GM21528 (cell line): Measurements from ENCODE around the gene MITF.

Experiments
- ATAC-seq: cut with Tn5 transposase; IDR thresholded peaks from one replicate; pipeline ENCODE4 v1.9.1; 2021; ENCODE audit warnings: mild to moderate bottlenecking, moderate library complexity; ENCODE audit not compliant: unreplicated experiment, low FRiP score

MITF gene

GRCh38 chr3:69868841-69869420 lies 129.7 kb downstream of the MITF start:
- no peak for ATAC-seq

- ATAC-seq, result no peak
Observed at GRCh38 chr3:69869643-69870042, 130.4 kb downstream of the MITF start.

GRCh38 chr3:69871251-69871650 lies 132.0 kb downstream of the MITF start:
- ATAC-seq, result no peak

DNA sequence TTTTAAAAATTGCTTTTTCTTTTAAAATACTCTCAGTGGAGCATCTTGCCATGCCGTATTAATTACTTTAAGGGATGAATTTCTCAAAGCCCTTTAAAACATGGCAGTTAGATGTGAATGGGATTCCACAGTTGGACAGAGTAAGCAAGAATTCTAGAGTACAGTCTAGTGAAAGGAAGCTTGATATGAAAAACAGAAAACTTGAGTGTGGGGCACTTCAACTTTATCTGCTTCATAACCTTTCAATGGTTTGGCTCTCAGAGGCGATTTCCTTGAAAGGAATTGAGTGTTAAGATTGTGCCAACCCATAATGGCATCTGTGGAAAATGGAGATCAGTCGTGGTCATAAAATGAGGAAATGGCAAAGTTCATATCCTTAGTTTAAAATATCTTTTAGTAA lies 132.6 kb downstream of the MITF start:
- ATAC-seq, result no peak

DNA sequence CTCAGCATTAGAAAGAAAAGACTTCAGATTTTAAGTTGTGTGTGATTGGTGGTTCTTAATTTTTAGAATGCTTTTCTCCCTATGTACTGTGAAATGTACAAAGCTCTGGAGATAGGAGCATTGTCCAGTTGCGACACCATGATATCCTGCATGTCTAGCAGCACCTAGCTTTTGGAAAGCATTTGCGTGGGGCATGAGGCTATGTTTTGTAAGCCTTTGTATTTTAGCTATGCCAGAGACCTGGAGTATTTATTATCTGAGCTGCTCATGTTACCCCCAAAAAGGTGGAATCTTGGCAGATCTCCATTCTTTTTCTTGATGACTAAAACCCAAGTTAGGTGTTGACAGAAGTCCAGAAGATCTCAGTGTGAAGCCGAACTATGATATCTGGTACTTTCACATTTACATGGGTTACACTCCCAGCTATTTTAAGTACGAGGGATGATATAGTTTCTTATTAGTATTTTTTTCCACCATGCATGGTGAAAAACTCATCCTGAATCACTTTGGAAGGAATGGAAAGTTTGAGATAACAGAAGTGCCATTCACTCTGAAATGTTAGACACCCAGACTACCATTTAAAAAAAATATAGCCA lies 133.6 kb downstream of the MITF start:
- ATAC-seq, result no peak

DNA sequence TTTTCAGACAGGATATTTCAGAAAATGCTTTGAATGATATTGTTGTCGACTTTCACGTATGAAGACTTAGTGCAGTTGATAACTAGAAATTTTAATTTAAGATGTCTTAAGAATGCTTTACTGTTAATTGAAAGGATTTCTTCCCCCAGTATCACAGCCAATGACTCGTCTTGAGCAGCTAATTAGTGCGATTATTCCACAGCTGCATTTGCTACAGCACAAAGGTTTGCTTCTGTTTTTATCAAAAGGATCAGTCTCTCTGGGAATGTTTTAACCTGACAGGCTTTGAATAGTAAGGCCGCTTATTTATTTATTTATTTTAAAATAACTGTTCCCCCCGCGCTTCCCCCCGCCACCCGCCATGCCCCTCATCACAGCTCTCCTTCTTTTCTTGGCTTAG lies 136.8 kb downstream of the MITF start:
- no peak for ATAC-seq

DNA sequence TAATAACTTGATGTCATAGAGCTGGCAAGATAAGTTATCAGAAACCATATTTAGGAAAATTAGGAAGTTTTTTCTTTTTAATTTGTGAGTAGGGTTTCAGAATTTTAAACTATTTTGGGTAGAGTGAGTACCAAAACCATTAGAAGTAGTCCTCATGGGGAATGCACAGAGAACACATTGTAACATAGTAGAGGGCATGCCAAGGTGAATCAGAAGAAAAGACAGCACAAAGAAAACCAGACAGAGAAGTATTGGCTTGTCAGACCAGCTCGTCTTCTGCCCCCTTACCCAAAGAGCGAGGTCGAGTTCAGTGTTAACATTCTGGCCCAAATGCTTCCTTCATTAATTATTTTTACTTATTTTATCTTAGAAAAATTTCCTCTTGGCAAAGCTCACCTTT lies 139.0 kb downstream of the MITF start:
- ATAC-seq, result no peak

GRCh38 chr3:69879051-69879450 lies 139.8 kb downstream of the MITF start:
- ATAC-seq, result no peak

- no peak for ATAC-seq
Observed at GRCh38 chr3:69880069-69880640, 140.9 kb downstream of the MITF start.

GRCh38 chr3:69881051-69881450 lies 141.8 kb downstream of the MITF start:
- ATAC-seq, result no peak

- ATAC-seq, result no peak
Observed at GRCh38 chr3:69881756-69882428, 142.6 kb downstream of the MITF start.

DNA sequence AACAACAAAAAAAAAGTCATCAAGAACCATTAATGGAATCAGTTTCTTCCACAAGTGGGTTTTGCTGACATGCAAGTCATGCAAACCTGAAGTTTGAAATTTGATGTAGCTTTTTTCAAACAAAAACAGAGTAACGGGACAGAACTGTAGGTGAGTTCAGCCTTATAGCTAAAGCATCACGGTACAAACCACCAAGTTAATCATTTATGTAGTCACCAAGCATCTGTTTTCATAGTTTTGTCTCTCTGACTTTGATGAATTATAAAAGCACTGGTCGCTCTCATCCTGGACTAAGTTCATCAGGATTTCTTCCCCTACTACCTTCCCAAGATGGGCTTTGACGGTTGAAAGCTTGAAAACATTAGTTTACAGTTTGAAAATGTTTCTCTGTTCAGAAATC lies 143.3 kb downstream of the MITF start:
- no peak for ATAC-seq

DNA sequence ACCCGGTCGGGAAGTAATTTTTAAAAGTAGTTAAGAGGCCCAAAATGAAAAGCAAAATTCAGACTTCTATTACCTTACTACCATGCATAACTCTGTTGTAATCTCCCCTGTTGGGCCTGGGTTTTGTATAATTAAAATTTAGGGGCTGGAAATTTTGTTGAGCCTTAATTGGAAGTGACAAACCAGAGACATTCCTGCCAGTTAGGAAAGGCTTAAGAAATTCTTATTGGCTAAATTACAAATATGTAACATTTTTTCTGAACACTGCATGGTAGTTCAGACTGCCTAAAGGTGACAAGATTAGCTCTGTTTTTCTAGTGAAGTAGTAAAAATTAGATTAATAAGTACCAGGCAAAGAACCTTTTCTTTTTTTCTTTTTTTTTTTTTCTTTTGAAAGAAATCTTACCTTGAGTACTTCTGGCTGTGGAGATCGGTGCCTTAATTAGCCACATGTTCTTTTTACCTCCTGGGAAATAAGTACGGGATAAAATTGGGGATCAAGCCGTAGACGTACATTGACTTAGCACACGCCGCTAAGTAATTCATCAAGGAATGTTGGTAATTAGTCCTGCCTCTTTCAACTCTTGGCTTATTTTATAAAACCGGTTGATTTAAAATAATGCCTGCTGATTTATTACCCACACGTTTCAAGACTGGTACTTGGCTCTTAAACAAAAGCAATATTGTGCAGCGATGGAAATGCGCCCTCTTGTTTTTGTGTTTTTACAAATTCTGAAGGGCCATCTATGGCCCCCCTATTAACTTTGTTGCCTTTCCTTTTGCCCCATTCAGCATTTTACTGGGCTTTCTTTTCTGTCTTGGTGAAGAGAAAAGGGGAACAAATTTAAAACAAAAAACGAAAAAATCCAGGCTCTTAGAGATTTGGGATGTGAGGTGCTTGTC lies 149.0 kb downstream of the MITF start:
- ATAC-seq, result no peak

DNA sequence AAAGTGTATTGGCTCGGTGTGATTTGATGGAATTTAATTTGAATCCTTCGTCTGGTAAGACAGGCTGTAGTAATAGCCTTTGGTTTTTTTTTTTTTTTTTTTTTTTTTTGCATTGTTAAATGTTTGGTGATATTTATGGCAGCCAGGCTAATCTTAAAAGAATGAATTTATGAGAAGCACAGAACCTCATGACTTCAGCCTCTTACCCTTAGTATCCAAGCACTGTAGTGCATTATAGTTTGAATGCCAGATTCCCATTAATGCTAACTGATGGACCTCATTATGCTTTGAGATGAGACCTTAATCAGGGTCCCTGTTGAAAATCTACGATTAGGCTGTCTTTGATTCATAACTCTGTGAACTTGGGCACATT lies 149.7 kb downstream of the MITF start:
- no peak for ATAC-seq

DNA sequence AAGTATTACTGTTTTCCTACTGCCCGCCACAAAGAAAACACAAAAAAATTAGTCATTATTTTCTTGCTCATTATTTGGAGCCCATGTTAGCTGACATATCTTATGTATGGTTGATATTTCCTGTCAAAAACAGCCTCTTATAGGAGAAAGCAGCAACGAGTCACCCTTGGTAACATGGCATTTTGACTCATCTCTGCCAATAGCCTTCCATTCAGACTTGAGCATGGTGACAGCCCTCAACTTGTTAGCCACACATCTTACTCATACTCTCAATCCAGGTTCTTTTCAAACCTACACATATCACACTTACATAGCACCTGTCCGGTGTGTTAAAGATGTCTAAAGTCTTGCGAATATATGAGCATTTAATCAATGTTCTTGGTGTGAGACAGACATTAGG lies 150.8 kb downstream of the MITF start:
- ATAC-seq, result no peak

- no peak for ATAC-seq
Observed at GRCh38 chr3:69890691-69891090, 151.4 kb downstream of the MITF start.

- ATAC-seq, result no peak
Observed at GRCh38 chr3:69892706-69893105, 153.4 kb downstream of the MITF start.

DNA sequence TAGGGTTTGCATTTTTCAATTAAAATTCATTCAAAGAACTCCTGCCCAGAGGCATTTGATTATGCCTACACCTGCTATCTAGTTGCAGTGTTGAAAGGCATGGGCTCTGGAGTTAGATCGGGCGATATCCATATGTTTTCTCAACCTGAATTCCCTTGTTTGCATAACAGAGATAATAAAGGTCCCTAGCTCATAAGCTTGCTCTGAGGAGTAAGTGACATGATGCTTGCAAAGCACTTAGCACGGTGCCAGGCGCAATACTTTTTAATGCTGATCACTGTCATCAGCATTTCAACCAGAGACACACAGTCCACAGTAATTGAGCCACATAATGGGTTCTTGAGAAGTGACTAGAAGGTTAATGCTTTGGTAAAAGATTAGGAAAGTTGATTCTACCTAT lies 154.0 kb downstream of the MITF start:
- no peak for ATAC-seq

DNA sequence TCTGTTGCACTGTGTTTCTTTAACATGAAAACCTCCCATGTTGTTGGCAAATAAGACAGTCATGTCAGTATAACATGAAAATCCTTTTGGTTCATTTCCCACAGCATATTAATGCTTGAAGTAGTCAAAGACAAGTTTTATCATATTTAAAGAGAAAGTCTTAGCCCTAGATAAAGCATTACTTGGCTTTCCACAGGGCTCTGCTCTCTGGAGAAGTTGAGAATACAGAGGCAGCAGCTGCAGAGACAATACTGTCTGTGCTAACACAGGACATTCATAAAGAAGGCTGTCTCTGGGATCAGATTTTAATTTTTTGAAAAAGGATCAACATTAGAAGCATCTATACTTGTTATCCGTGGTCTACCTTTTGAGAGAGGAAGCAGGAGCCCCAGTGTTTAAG lies 156.8 kb downstream of the MITF start:
- ATAC-seq, result no peak

DNA sequence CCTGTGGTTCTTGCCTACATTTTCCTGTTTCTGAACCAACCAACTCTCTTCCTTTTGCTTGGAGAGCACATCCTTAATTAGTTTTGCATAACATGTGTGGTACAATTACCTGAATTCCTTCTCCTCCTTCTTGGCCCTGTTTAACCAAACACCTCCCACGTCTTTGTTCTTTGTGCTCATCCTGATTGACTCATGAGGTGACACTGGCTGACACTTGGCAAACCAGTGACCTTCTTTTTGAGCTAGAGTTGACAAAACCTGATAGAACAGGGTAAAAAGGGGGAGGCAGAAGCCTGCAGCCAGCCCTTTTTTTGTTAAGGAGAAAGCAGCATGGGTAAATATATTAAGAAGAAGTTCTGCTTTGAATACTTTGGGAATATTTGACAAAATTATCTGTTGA lies 161.1 kb downstream of the MITF start:
- no peak for ATAC-seq

DNA sequence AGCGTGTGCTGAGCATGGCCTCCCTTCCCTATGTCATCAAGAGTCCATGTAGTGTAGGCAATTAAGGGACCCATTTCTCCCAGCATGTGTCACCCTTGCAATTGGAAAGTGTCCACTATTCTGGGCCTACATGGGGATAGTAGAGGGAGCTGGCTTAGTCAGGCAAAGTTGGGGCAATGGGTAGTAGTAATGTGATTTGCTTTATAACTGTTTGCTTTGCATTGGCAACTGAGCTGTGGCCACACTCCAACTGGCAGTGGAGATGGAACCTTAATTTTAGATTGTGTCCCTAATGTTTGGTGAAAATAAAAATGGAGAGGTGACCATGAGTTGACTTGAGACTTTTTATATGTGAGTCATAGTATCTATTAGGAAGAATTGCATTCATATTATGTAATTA lies 162.5 kb downstream of the MITF start:
- ATAC-seq, result no peak
